Stimulated activated CD4-positive, alpha-beta T cell treated with anti-CD3 and anti-CD28 coated beads, Interleukin-1b, Interleukin-23, amount 100 ng/mL, for 48 hours (primary cell): ENCODE data around the gene VANGL1.
"Not testable (repeated sequence)": the region's sequence is repeated elsewhere in the genome, so short reads cannot be mapped to it uniquely, and the experiment has no call there.

Source experiments
- DNase-seq: peaks from one replicate; pipeline ENCODE4 v3.0.0-alpha.2; 2020

Gene VANGL1

GRCh38 chr1:115641762-115642167 is at the start of gene VANGL1:
VANGL1 (plus strand) TSS chr1:115641970; CDS start chr1:115651414, 9,444 bp downstream.
- peak; percentile 37 for DNase-seq

GRCh38 chr1:115592264-115592663 is 49.5 kb upstream of the VANGL1 start:
- DNase-seq = no peak

GRCh38 chr1:115593365-115594259 is 48.2 kb upstream of the VANGL1 start:
- no peak for DNase-seq

- DNase-seq = no peak
Measured at GRCh38 chr1:115594600-115594999, 47.2 kb upstream of the VANGL1 start.

GRCh38 chr1:115595279-115596079 is 46.3 kb upstream of the VANGL1 start:
- peak; percentile 58 for DNase-seq

- DNase-seq = no peak
Measured at GRCh38 chr1:115596080-115596780, 45.5 kb upstream of the VANGL1 start.

- no peak for DNase-seq
Measured at GRCh38 chr1:115604508-115604907, 37.3 kb upstream of the VANGL1 start.

GRCh38 chr1:115606305-115606704 is 35.5 kb upstream of the VANGL1 start:
- DNase-seq = no peak

GRCh38 chr1:115609021-115609420 is 32.7 kb upstream of the VANGL1 start:
- DNase-seq = no peak

GRCh38 chr1:115613767-115614166 is 28.0 kb upstream of the VANGL1 start:
- no peak for DNase-seq

- no peak for DNase-seq
Measured at GRCh38 chr1:115620453-115620852, 21.3 kb upstream of the VANGL1 start.

GRCh38 chr1:115620950-115621349 is 20.8 kb upstream of the VANGL1 start:
- DNase-seq = no peak

GRCh38 chr1:115624859-115625258 is 16.9 kb upstream of the VANGL1 start:
- DNase-seq = no peak

- DNase-seq = no peak
Measured at GRCh38 chr1:115630342-115630741, 11.4 kb upstream of the VANGL1 start.

- DNase-seq = no peak
Measured at GRCh38 chr1:115632251-115633026, 9.3 kb upstream of the VANGL1 start.

- DNase-seq = not testable (repeated sequence)
Measured at GRCh38 chr1:115633606-115634005, 8.2 kb upstream of the VANGL1 start.

- DNase-seq = not testable (repeated sequence)
Measured at GRCh38 chr1:115637247-115637646, 4.5 kb upstream of the VANGL1 start.

GRCh38 chr1:115640384-115640783 is 1.4 kb upstream of the VANGL1 start:
- DNase-seq = no peak

- DNase-seq = no peak
Measured at GRCh38 chr1:115642168-115643072, 650 bp downstream of the VANGL1 start.

- no peak for DNase-seq
Measured at GRCh38 chr1:115643225-115643624, 1.5 kb downstream of the VANGL1 start.

- DNase-seq = no peak
Measured at GRCh38 chr1:115643666-115644065, 1.9 kb downstream of the VANGL1 start.
